HG03108 (cell line): ENCODE measurements around the gene LDAF1.
"Not testable (repeated sequence)": the region's sequence is repeated elsewhere in the genome, so short reads cannot be mapped to it uniquely, and the experiment has no call there.

Experiments used
- ATAC-seq: cut with Tn5 transposase; IDR thresholded peaks from one replicate; pipeline ENCODE4 v1.9.1; 2021; ENCODE audit warnings: moderate library complexity; ENCODE audit not compliant: unreplicated experiment

The LDAF1 gene

GRCh38 chr16:21158208-21159110 is at the start of gene LDAF1:
Gene LDAF1, plus strand, starts transcription at chr16:21158674. Its CDS starts 2,509 bp downstream, at chr16:21161183.
- ATAC-seq: peak; percentile 87

- not testable (repeated sequence) for ATAC-seq
These were observed 42.9 kb upstream of the LDAF1 start for GRCh38 chr16:21115551-21115950.

DNA sequence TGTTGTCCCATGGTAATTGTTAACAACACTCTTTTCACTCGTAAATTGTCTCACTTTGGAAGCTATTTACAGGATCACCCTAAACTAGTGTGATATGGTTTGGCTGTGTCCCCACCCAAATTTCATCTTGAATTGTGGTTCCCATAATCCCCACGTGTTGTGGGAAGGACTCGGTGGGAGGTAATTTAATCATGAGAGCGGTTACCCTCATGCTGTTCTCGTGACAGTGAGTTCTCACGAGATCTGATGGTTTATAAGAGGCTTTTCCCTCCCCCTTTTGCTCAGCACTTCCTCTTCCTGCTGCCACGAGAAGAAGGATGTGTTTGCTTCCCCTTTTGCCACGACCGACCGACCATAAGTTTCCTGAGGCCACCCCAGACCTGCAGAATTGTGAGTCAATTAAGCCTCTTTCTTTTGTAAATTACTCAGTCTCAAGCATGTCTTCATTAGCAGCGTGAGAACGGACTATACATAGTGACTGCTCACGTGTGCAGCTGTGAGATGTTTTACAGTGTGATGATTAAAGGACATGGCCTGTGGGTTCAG is 42.3 kb upstream of the LDAF1 start:
- ATAC-seq: no peak

DNA sequence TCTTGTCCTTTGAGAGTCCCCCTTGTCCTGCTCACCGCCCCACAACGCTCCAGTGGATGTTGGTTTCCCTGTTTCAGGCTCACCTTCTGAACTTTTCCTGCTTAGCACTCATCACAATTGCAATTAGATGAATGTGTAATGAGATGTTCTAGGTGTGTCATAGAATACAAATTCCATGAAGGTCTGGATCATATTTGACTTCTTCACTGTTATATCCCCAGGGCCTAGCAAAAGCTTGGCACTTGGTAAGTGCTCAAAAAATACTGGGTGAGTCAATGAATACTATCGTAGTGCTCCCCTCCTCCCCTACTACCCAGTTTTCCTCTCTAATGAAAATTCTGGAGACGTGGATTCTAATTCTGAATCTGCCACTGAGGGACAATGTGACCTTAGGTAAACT is 40.9 kb upstream of the LDAF1 start:
- no peak for ATAC-seq

GRCh38 chr16:21120976-21121520 is 37.4 kb upstream of the LDAF1 start:
- ATAC-seq: no peak

GRCh38 chr16:21125191-21125590 is 33.3 kb upstream of the LDAF1 start:
- ATAC-seq: no peak

GRCh38 chr16:21126518-21126917 is 32.0 kb upstream of the LDAF1 start:
- no peak for ATAC-seq

DNA sequence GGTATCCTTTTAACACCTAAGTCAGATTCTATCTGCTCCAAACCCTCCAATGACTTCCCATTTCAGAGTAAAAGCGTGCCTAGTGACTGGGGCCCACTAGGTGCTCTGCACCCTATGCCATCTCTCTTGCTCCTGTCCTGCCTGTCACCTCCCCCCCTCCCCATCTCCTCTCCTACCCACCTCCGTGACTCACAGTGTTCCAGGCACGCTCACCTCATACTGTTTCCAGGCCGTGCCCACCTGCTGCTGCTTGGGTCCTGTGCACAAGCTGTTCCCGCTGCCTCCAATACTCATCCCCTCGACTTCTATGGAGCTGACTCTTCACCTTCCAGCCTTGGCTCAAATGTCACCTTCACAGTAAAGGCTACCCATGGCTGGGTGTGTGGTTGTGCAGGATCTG is 29.5 kb upstream of the LDAF1 start:
- ATAC-seq: no peak

GRCh38 chr16:21130811-21131210 is 27.7 kb upstream of the LDAF1 start:
- ATAC-seq: no peak

- no peak for ATAC-seq
These were observed 24.4 kb upstream of the LDAF1 start for GRCh38 chr16:21134053-21134452.

GRCh38 chr16:21145738-21146137 is 12.7 kb upstream of the LDAF1 start:
- no peak for ATAC-seq

GRCh38 chr16:21150375-21151001 is 8.0 kb upstream of the LDAF1 start, which contains the start of gene DNAH3:
Gene DNAH3, minus strand, starts transcription at chr16:21150846. Its CDS starts 527 bp downstream, at chr16:21150319.
- no peak for ATAC-seq

DNA sequence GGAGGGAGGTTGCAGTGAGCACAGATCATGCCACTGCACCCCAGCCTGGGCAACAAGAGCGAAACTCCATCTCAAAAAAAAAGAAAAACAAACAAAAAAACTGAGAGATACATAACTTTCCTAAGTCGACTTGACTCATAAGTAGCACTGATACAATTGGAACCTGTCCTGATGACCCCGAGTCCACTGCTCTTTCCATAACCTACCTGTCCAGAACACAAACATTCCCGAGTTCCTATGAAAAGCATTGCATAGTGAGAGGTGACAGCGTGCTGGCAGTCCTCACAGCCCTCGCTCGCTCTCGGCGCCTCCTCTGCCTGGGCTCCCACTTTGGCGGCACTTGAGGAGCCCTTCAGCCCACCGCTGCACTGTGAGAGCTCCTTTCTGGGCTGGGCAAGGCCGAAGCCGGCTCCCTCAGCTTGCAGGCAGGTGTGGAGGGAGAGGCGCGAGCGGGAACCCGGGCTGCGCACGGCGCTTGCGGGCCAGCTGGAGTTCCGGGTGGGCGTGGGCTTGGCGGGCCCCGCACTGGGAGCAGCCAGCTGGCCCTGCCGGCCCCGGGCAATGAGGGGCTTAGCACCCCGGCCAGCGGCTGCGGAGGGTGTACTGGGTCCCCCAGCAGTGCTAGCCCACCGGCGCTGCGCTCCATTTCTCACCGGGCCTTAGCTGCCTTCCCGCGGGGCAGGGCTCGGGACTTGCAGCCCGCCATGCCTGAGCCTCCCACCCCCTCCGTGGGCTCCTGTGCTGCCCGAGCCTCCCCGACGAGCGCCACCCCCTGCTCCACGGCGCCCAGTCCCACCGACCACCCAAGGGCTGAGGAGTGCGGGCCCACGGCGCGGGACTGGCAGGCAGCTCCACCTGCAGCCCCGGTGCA is 6.1 kb upstream of the LDAF1 start:
- ATAC-seq: not testable (repeated sequence)

DNA sequence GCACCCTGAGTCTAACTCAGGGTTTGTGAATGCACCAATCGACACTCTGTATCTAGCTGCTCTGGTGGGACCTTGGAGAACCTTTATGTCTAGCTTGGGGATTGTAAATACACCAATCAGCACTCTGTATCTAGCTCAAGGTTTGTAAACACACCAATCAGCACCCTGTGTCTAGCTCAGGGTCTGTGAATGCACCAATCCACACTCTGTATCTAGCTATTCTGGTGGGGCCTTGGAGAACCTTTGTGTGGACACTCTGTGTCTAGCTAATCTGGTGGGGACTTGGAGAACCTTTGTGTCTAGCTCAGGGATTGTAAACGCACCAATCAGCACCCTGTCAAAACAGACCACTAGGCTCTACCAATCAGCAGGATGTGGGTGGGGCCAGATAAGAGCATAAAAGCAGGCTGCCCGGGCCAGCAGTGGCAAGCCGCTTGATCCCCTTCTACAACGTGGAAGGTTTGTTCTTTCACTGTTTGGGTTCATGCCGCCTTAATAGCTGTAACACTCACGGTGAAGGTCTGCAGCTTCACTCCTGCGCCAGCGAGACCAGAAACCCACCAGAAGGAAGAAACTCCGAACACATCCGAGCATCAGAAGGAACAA is 5.2 kb upstream of the LDAF1 start:
- ATAC-seq: not testable (repeated sequence)

DNA sequence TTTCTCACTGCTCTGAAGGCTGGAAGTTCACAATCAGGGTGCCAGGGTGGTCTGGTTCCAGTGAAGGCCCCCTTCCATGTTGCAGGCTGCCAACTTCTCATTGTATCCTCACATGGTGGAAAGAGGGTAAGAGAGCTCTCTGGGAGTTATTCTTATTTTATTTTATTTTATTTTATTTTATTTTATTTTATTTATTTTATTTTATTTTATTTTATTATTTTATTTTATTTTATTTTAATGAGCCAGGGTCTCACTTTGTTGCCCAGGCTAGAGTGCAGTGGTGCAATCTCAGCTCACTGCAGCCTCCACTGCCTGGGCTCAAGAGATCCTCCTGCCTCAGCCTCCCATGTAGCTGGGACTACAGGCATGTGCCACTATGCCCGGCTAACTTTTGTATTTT is 2.5 kb upstream of the LDAF1 start:
- ATAC-seq: not testable (repeated sequence)

- no peak for ATAC-seq
These were observed 1.6 kb upstream of the LDAF1 start for GRCh38 chr16:21156767-21157467.

DNA sequence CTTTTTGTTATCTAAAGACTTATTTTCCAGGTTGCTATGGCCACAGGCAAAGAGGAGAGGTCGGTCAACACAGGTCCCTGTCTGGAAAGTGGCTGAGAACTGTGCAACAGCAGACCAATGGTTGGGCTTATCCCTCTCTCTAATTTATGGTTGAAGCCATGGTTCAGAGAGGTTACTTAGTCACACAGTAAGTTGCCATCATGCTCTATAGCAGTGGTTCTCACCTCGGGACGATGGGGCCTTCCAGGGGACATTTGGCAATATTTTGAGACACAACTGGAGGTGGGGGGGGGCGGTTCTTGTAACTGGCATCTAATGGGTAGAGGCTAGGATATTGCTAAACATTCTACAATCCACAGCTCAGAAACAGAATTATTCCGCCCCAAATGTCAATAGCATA is 842 bp upstream of the LDAF1 start:
- no peak for ATAC-seq

- no peak for ATAC-seq
These were observed 942 bp downstream of the LDAF1 start for GRCh38 chr16:21159281-21159951.

DNA sequence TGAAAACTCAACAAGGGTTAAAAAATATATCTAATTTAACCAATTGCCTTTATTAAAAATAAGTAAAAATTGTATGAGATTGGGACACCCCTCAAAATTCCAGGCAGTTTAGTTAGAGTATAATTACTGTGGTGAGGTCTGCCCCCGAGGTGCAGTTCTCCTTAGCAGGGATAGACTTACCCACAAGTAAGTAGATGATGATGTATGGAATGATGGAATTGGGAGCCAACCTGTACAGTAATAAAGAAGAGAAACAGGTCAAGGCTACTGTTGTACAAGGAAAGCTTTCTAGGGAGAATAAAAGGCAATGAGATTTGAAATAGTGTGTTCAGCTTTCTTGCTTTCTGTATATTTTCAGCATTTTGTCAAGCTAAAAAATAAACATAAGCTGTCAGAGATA is 1.8 kb downstream of the LDAF1 start:
- ATAC-seq: no peak
